Activated gamma-delta T cell treated with Interleukin-2 at 50 U/mL for 16 hours (primary cell): ENCODE data around the gene SLC39A9.
"Not testable (repeated sequence)": the region's sequence is repeated elsewhere in the genome, so short reads cannot be mapped to it uniquely, and the experiment has no call there.

ENCODE experiments used
- DNase-seq: peaks from one replicate; pipeline ENCODE4 v3.0.0-alpha.2; 2020

SLC39A9 gene

DNA sequence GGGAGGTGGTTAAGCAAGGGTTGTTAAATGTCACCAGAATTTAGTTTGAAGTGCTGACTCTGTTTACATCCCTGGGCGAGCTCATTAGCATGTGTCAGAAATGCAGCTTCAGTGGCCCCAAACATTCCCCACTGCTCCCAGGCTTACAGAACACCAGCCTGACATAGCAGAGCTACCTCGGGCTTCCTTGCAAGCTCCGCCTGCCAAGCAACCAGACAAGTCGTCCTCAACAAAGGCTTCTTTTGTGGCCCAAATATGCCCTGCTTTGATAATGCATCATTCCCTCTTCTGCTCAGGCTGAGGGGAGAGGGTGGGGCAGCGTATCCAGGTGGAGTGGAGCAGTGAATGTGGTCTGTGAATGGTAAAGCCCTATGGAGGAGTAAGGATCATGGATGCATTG lies 28.4 kb upstream of the SLC39A9 start:
- DNase-seq: no peak

DNA sequence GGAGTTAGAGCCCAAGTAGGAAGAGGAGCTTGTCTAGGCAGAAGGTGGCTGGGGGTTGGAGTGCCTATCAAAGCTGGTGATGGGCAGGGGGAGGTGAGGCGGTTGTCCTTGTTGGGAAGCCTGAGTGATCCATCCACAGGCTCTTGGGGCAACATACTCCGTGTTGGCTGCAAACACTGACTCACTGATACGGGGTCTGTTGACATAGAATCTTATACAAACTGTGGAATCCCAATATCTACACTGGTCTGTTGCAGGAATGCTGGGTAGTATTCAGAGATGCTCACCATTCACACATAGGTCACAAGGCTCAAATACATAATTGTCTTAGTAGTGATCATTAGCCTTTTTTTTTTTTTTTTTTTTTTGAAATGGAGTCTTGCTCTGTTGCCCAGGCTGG lies 26.3 kb upstream of the SLC39A9 start:
- DNase-seq: no peak

DNA sequence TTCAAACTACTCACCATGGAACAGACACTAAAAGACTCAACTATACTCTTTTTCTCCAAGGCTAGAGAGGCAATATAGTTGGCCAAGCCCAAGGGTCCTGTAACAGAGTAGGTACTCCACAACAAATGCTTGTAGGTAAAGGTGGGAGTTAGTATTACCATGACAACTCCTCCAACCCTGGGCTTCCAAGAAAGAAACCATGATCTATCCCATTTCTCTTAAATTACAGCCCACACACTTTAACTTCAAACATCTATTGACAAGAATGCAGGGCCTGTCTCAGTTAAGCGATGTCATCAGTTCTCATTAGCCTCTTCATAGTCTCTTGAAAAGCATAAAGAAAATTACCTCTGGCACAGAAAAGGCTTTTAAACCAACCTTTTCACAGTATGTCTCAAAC lies 25.4 kb upstream of the SLC39A9 start:
- no peak for DNase-seq

DNA sequence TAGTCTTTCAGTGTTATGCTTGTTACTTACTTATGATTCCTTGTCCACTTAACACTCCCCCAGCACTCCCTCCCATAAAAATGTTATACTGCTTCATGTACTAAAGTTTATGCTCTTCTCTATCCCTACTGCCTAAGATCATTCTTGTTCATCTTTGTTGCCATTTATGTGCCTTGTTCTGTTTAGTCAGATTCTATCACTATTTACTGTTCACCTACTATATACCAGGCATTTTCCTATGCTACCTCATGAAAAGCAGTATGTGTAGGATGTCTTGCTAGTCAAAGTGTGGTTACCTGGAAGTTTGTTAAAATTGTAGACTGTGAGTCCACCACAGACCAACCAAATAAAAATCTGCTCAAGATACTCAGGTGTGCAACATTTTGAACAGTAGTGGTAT lies 24.3 kb upstream of the SLC39A9 start:
- no peak for DNase-seq

DNA sequence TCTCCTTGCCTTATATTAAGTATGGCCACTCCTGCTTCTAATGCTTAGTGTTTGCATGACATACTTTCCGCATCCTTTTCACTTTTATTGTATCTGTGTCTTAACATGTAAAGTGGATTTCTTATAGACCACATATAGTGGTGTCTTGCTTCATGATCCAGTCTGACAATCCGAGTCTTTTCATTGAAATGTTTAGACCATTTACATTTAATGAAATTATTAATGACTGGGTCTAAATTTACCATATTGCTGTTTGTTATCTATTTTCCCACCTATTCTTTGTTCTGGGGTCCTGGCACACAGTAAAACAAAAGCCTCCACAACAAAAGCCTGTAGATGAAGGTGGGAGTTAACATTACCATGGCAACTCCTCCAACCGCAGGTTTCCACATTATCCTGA lies 23.3 kb upstream of the SLC39A9 start:
- DNase-seq: no peak

DNA sequence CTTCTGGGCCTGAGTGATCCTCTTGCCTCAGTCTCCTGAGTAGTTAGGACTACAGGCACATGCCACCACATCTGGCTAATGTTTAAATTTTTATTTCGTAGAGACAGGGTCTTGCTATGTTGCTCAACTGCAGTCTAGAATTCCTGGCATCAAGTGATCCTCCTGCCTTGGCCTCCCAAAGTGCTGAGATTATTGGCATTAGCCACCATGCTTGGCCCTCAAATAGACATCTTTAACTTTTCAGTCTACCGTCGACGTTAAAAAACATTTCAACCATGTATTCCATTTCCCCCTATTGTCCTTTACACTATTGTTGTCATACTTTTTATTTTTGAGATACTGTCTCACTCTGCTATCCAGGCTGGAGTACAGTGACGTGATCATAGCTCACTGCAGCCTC lies 22.8 kb upstream of the SLC39A9 start:
- no peak for DNase-seq

DNA sequence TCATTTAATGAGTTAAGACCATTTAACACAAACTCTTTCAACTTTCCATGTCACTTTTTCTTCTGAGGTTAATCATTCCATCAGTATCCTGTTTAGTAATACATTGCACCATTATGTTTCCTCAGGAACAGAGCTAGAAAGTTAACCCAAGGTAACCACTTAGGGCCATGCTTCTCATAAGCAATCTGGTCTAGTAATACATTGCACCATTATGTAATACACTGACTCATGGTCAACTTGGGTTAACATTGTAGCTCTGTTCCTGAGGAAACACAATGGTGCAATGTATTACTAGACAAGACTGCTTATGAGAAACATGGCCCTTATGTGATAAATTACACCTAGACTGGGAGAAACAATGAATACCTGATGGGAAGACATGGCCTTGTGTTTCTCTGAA lies 22.1 kb upstream of the SLC39A9 start:
- DNase-seq: no peak

DNA sequence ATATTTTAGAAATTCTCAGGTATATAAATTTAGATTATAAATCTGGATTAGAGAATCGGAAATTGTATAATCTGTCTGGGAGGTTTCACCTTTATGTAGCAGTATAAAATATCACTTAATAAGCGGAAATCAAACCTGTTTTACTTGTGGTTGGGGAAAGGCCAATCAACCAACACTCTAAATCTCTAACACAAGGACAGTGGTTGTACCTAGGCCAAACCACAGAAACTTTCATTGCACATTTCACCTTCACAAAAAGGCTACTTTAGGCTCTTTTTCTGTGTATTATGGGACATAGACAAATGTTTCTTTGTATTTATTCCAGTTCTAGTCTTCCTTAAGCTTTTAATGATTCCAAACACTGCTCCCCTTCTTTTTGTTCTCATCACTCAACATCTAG lies 20.2 kb upstream of the SLC39A9 start:
- DNase-seq: no peak

DNA sequence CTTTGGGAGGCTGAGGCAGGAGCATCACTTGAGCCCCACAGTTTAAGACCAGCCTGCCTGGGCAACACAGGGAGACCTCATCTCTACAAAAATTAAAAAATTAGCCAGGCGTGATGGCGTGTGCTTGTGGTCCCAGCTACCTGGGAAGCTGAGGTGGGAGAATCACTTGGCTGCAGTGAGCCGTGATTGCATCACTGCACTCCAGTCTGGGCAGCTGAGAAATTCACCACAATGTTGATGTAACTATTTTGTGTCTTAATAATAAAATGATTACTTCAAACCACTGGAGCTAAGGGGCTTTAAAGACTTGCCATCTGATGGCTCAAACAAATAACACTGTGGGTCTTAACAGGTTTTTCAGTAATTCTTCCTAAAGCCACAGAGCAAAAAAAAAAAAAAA lies 11.2 kb upstream of the SLC39A9 start:
- no peak for DNase-seq

DNA sequence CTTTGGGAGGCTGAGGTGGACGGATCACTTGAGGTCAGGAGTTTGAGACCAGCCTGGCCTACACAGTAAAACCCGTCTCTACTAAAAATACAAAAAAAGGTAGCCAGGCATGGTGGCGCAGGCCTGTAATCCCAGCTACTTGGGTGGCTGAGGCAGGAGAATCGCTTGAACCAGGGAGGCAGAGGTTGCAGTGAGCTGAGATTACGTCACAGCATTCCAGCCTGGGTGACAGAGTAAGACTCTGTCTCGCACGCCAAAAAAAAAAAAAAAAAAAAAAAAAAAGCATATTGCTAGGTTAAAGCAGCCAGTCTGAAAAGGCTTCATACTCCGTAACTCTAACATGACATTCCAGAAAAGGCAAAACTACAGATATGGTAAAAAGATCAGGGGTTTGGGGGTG lies 7.1 kb upstream of the SLC39A9 start:
- DNase-seq: not testable (repeated sequence)

DNA sequence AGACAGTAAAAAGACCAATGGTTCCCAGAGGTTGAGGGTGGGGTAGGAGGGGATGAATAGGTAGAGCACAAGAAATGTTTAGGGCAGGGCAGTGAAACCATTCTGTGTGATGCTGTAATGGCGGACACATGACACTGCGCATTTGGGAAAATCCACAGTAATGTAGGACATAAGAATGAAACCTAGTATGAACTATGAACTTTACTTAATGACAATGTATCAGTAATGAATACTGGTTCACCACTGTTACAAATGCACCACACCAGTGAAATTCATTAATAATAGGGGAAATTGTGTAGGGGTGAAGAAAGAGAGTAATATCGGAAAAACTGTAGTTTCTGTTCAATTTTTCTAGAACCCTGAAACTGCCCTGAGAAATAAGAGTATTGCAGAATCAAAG lies 6.0 kb upstream of the SLC39A9 start:
- no peak for DNase-seq

DNA sequence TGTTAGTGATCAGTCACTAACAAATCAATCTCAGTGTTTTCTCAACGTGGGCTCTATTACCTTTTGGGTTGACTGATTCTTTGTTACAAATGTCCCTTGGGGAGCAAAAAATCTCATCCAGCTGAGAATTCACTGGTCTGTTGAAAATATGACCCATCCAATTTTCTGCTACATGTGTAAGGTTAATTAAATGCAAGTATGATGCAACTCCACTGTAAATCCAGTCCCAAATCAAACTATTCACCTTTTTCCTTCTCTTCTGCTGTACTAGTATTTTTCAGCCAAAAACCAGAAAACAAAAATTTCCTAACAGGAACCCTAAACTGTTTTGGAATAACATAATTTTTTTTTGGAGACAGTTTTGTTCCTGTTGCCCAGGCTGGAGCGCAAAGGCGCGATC lies 2.6 kb upstream of the SLC39A9 start:
- no peak for DNase-seq

DNA sequence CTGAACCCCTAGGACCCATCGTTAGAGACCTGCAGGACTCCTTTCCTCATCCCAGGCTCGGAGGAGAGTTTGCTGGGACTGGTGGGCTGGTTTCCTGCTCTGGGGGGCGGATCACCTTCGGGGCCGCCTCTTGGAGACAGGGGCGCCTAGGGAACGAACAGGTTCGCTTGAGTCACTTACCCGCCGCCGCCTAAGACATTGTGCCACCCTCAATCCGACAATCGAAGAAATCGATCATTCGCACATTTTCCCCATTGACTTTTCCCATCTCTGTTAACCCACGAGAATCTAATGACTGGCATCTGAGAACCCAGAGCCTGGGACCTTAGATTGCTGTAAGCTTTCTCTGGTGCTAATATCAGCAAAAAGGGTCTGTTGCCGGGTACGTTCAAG lies 322 bp downstream of the SLC39A9 start:
- DNase-seq: no peak

DNA sequence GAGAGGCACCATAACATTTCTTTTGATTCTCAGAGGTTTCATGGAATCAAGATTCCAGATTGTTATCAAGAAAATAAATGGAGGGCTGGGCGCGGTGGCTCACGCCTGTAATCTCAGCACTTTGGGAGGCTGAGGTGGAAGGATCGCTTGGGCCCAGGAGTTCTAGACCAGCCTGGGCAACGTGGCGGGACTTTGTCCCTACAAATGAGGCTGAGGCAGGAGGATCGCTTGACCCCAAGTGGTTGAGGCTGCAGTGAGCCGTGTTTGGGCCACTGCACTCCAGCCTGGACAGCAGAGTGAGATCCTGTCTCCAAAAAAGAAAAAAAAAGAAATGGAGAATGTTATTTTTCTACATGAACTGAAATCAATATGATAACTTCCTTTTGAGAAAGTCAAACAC lies 1.3 kb downstream of the SLC39A9 start:
- no peak for DNase-seq

DNA sequence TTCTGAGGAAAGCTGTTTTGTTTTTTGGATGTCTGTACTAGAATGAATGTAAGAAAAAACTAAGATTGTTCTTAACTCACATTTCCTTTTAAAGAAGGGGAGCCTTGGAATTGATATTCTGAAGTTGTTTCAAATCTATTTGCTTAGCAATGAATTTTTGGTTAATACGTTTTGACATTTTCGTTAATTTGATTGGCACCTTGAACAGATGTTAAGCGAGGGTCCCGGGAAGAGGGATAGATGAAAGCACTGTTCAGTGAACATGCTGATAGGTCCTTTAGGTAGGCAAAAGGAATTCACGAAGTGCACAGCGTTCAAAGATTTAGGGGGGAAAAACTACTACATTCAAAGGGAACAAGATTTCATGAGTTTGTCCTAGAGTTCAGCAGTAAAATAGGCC lies 1.7 kb downstream of the SLC39A9 start:
- no peak for DNase-seq

DNA sequence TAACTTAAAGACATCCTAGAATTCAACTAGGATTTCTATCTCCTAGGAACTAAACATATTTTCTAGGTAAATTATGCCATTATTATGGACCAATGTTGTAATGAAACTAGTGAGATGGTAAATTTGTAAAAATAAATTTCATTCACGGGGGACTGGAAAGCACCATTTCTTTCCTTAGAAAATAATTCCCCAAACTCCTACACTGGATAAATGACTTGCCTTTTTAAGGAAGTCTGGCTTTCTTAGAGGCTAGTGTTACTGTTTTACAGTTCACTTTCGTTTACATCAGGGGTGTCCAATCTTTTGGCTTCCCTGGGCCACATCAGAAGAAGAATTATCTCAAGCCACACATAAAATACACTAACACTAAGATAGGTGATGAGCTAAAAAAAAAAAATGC lies 3.3 kb downstream of the SLC39A9 start:
- no peak for DNase-seq

DNA sequence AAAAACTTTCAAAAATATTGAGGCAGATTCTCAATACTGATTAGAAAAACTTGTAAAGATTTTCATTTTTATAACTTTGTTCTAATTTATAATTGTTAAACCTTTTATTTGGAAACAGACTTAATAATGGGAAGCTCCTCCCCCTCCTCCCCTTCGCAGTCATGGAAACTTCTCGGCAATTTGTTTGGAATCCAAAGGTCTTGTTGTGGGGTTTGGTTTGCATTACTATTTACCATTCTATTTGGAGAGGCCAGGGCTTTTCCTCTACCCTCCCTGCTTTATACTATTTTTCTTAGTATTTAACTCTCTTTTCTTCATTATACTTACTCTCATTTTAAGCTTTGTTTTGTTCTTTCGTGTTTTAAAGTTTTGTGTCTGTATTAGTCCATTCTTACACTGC lies 6.0 kb downstream of the SLC39A9 start:
- DNase-seq: no peak

DNA sequence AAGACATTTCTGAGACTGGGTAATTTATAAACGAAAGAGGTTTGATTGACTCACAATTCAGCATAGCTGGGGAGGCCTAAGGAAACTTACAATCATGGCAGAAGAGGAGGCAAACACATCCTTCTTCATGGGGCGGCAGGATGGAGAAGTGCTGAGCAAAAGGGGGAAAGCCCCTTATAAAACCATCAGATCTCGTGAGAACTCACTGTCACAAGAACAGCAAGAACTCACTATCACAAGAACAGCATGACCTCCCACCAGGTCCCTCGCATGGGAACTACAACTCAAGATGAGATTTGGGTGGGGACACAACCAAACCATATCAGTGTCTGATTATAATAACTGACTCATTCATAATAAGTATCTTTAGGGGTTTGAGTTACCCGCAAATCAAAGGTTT lies 6.4 kb downstream of the SLC39A9 start:
- no peak for DNase-seq

DNA sequence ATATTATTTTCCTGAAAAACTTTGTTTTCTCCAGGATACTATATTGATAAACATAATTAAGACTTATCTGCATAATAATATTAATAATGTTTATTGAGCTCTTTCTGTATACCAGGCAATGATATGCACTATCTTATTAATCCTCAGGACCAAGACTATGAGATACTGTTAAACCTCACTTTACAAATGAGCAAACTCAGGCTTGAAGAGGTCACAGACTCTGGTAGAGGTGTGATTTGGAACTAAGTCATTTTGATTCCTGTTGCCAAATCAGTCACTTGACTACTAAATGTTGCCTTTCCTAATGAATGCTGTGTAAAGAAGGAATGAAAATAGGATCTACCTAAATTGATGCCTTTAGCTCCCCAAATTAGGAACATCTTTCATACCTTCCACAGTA lies 7.3 kb downstream of the SLC39A9 start:
- no peak for DNase-seq

DNA sequence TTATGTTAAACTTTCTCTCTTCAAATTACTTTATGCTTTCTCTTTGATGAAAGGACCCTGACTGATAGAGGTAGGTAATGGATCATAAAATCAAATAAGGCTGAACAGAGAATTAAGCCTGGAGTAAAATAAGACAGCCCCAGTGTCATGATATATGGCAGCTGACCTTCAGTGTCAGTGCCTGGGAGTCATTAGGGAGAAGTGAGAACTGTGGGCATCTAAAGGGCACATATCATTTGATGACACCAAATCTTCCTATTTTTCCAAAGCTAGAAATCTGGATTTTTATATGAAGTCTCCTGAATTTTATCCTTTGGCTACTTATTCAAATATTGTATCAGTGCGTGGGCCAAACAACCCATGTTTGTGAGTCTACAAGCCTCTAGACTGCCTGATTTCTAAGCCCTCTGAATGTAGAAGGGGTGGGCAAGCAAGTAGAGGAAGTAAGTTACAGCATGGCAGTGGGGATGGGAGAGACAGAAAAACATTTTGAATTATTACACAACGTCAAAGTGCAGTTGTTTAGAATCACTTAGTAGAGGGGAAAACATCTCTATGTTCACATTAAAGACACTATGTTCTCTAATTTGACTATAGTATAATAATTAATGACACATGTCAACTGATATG lies 10.0 kb downstream of the SLC39A9 start:
- no peak for DNase-seq

DNA sequence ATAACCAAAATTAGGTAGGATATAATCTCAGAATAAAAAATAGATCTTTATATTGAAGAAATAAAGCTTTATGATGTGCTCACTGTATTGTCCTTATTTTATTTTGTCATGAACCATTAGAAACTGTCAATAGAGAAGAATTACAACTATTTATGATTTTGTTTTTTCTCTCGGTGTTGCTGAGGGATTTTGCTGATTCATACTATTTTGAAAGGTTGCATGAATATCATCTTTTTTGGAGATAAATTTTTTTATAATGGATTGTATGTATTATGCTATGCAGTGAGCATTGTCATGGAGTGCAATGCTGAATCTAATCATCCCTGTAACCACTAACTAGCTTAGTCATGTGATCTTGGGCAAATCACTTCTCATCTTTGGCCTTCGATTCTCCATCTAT lies 15.0 kb downstream of the SLC39A9 start:
- no peak for DNase-seq

DNA sequence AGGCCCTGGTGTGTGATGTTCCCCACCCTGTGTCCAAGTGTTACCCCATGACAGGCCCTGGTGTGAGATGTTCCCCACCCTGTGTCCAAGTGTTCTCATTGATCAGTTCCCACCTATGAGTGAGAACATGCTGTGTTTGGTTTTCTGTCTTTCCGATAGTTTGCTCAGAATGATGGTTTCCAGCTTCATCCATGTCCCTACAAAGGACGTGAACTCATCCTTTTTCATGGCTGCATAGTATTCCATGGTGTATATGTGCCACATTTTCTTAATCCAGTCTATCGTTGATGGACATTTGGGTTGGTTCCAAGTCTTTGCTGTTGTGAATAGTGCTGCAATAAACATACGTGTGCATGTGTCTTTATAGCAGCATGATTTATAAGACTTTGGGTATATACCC lies 17.6 kb downstream of the SLC39A9 start:
- DNase-seq: not testable (repeated sequence)

DNA sequence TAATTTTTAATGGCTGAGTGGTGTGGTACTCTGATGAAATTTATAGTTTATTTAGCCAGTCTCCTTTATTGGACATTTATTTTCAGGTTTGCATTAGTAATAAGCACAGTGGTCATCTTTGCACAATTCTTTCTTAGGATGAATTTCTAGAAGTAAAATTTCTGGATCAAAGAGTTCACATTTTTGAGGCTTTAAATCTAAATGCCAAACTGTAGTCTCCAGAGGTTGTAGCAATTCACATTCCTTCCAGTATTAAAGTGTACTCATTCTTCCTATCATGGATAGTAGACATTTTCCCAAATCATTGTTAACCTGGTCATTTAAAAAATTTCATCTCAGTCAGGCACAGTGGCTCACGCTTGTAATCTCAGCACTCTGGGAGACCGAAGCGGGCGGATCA lies 24.8 kb downstream of the SLC39A9 start:
- no peak for DNase-seq

DNA sequence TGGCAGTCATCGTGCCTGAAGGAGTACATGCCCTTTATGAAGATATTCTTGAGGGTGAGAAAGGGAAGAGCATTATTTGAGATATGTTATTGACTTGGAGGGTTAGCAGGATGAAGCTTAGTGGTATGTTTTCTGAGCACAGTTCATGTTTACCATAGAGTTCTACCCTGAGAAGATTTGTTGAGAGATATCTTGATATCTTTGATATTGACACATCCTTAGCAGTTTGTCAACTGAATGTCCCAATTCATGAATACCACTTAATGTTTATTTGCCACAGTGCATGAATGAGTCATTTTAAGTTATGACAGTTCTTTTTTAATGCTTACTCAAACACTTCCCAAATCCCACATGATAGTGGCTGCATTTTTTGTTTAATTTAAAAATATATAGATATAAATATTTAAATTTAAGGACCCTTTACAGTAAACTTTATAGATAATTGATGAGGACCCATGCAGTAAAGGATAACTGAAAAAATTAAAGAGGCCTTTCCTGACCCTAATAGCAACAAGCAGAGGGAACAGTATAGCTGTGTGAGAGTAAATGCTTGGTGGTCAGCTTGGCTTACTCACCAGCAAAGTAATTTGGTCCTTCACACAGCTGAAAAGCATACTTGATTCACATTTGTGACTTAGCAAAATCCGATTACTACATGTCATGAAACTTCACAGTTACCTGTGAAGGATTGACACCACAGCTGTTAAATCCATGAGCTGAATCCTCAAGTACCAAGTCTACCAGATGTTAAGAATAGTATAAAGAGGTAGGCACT lies 25.8 kb downstream of the SLC39A9 start:
- DNase-seq: no peak

DNA sequence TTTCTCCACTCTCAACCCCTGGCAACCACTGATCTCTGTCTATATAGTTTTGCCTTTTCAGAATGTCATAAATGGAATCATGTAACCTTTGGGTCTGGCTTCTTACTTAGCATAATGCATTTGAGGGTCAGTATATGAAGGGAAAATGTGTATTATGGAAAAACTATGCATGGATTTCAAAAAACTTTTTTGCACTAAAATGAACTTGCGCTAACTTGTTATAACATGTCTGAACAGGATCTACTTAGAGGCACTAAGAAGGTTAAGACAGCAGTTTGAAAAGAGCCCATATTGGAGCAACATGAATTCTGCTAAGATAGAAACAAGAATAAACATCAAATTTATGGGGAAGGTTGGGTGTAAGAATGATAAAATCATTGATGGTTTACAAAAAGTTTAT lies 29.1 kb downstream of the SLC39A9 start:
- no peak for DNase-seq
